ENCODE data around the gene GTF2H1. TPM values are rescaled to one million over a fixed set of nuclear protein-coding genes. Genes with fewer than 3 reads are reported as not detected.

Gene GTF2H1
- total RNA-seq, 1 experiment from 2014 or later: 85.2 TPM

DNA sequence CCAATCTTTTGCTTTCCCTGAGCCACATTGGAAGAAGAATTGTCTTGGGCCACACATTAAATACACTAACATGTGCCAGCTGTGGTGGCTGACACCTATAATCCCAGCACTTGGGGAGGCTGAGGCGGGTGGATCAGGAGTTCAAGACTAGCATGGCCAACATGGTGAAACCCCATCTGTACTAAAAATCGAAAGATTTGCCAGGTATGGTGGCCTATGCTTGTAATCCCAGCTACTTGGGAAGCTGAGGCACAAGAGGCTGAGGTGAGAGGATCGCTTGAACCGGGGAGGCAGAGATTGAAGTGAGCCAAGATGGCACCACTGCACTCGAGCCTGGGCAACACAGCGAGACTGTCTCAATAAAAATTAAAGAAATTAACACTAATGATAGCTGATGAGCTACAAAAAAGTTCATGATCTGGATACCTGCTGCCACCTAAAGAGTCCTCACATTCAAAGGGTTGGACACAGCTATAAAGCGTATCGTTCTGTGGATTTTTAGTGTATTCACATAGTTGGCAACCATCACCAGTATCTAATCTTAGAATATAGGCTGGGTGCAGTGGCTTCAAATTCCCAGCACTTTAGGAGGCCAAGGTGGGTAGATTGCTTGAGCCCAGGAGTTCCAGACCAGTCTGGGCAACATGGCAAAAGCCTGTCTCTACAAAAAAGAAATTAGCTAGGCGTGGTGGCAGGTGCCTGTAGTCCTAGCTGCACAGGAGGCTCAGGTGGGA lies 86.4 kb downstream of the GTF2H1 start:
- H3K27ac ChIP-seq: no peak overlapping the region
- peaks cover 53% of the 10 kb centered on the region for H3K36me3 ChIP-seq

DNA sequence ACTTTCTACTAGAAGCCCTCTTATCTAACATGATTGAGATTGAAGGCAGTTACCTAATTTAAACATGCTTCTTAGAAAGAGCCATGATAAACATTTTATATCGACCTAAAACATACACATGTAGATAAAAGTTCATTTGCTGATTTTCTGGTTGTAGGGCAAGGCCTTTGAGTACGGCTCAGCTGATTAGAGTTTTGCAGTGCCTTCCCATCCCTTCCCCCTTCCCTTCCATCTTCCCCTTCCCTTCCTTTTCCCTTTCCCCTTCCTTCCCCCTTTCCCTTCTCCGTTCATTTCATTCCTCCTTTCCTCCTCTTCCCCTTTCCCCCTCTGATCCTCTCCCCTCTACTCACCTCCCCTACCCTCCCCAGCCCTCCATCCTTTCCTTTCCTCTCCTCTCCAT lies 94.1 kb downstream of the GTF2H1 start:
- Histone ChIP-seq H3K4me1 (no peaks in the 10 kb centered on the region), H3K27me3 (no peaks in the 10 kb centered on the region), H3K4me3 (no peak overlapping the region), H3K27ac (no peak overlapping the region), H3K9me3 (replicated peaks) (no peaks in the 10 kb centered on the region), H3K36me3 (no peaks in the 10 kb centered on the region)
- DNase-seq: no peak

More for the DNA sequence above, 86.4 kb downstream of the GTF2H1 start:
- Histone ChIP-seq H3K4me3 (no peak overlapping the region), H3K9me3 (replicated peaks) (no peaks in the 10 kb centered on the region), H3K4me1 (no peaks in the 10 kb centered on the region), H3K27me3 (no peaks in the 10 kb centered on the region)
- no peak for DNase-seq

Other genes with a start within 250 kb of the GTF2H1 start
- gene SAAL1, start 216.5 kb upstream of the GTF2H1 start, total RNA-seq (2014; rRNA removed; shearing (Covaris generic)): 64.9 and 65.1 TPM in 2 replicates
- not detected in 2 replicates for gene MRGPRX3, start 190.0 kb upstream of the GTF2H1 start, total RNA-seq (2014; rRNA removed; shearing (Covaris generic))
- gene MRGPRX4, start 149.7 kb upstream of the GTF2H1 start, total RNA-seq (2014; rRNA removed; shearing (Covaris generic)): not detected in 2 replicates
- not detected in 2 replicates for gene SAA4, start 85.8 kb upstream of the GTF2H1 start, total RNA-seq (2014; rRNA removed; shearing (Covaris generic))
- not detected in 2 replicates for gene SAA2, start 73.9 kb upstream of the GTF2H1 start, total RNA-seq (2014; rRNA removed; shearing (Covaris generic))
- gene SAA1, start 56.3 kb upstream of the GTF2H1 start, total RNA-seq (2014; rRNA removed; shearing (Covaris generic)): not detected in 2 replicates
- gene HPS5, start 427 bp upstream of the GTF2H1 start, total RNA-seq (2014; rRNA removed; shearing (Covaris generic)): 36.9 and 40.5 TPM in 2 replicates
- gene LDHA, start 72.0 kb downstream of the GTF2H1 start, total RNA-seq (2014; rRNA removed; shearing (Covaris generic)): 1,245 and 1,269 TPM in 2 replicates
- gene LDHC, start 89.8 kb downstream of the GTF2H1 start, total RNA-seq (2014; rRNA removed; shearing (Covaris generic)): not detected in 2 replicates
- gene LDHAL6A, start 133.3 kb downstream of the GTF2H1 start, total RNA-seq (2014; rRNA removed; shearing (Covaris generic)): not detected in 2 replicates
- gene TSG101, start 204.4 kb downstream of the GTF2H1 start, total RNA-seq (2014; rRNA removed; shearing (Covaris generic)): 85.3 and 86.4 TPM in 2 replicates

Data from SJCRH30 (cell line).